ACHN (cell line): ENCODE results near the gene TMEM115.

Source experiments
- DNase-seq: peaks from one replicate; pipeline ENCODE4 v3.0.0-alpha.2; 2015
- in situ Hi-C: cut with HindIII; loops from 2 replicates; pipeline ENCODE4 v1.10.0; 2017; ENCODE audit warnings: low sequenced_read_pairs, low pct_ligation_motif_present, low pct_unique_long_range_greater_than_20kb

Gene TMEM115

DNA sequence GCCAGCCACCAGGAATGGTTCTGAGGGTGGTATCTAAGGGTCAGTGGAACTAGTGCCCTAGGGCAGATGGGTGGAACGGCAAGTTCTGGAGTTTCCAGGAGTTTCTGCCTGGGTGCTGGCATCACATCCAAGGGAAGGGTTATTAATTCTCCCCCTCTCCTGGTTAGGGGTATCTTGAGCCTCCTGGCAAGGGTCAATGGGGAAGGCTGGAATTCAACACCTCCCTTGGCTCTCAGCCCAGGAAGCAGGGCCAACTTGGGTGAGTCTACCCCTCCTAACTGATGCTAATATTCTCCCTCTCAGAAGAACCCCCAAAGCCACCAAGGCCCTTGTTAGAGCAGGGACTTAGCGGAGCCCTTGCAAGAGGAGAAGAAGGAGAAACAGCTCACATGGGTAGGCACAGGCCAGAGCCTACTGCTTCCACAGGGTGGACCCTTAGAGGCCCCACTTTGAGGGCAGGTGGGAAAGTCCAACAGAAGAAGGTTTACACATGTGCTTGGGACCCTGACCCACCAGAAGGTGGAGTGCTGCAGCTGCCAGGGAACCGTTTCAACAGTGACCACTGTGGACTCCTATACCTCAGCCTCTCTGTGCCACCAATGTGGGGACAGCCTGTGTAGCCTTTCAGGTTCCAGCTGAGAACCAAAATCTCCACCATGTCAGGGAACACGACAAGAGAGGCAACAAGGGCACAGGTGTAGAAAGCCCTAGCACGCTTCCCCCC lies 3.3 kb downstream of the TMEM115 start:
- DNase-seq: no peak
- in situ Hi-C loops: no loop called here

DNA sequence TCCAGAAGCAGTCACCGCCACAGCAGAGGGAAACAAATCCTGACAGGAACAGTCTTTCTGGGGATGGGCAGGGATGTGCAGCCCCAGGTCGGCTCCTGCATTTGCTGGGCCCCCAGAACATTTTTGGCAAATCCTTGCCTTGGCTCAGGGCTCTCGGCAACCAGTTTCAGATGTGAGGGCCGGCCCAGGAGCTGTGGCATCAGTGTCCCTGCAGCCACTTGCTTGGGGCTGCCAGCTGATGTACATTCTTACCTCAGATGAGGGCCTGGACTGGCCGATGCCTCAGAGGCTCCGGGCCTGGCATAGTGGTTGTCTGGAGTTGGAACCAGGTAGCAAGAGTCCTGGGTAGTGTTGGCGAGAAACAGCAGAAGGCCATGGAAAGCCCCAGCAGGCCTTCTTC lies 4.5 kb downstream of the TMEM115 start:
- in situ Hi-C loops: no loop called here

DNA sequence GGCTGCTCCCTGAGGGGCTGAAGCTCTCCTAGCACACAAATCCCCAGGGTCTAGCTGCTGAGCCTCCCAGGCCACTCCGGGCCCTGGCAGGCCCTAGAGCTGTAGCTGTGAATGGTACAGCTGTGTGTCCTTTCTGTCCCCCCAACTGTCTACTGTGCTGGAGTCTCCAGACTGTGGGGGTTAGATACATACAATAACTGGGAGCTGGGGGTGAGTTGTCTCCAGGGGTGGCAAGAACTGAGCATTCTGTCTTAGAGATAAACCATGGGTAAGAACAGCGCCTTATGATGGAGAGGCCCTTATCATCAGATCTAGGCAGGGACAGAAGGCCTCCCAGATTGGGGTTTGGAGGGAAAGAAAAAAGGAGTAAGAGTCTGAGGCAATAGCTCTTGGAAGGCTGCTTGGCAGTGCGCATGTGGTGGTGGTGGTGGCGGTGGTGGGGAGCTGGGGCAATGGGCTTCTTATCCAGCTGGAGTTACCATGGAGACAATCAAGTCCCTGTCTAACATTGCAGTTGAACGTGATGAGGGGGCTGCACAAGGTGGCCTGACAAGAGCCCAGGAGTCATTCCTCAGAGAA lies 5.0 kb downstream of the TMEM115 start:
- DNase-seq: no peak
- in situ Hi-C loops: no loop called here

More for the DNA sequence above, 4.5 kb downstream of the TMEM115 start:
- DNase-seq: no peak

DNA sequence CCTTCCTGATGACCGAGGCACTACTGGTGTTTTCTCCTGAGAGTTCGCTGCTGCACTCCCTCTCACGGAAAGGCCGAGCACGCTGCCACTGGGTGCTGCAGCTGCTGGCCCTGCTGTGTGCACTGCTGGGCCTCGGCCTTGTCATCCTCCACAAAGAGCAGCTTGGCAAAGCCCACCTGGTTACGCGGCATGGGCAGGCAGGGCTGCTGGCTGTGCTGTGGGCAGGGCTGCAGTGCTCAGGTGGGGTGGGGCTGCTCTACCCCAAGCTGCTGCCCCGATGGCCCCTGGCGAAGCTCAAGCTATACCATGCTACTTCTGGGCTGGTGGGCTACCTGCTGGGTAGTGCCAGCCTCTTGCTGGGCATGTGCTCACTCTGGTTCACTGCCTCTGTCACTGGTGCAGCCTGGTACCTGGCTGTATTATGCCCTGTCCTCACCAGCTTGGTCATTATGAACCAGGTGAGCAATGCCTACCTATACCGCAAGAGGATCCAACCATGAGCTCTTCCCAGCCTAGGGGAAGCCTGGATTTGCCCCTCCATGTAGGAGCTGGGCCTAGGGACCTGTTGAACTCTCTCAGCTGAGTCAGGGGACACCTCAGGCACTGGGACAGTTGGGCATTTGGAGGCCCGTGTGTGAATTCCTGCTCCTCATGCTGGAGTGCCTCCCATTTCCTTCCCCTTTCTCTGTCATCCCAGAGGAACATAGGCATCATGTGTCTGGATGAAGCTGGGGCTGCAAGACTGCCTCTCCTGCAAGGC lies 5.9 kb downstream of the TMEM115 start:
- DNase-seq: no peak
- in situ Hi-C loops: no loop called here

DNA sequence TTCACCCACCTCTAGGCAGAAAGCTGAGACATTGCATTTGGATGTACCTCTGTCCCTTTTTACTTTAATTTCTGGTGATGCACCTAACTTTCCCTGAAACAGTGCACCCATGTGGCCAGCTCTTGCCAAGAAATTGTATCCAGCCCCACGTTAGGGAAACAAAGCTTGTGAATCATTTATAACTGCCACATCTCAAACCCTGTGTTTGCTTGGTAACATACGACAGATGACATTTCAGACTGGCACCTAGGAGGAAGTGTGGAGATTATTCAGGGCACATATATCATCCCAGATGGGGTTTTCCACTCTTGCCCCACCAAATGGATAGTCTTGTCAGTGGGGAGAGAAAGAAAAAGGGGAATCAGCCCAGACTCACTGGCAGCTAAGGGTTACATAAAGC lies 6.5 kb downstream of the TMEM115 start:
- in situ Hi-C loops: no loop called here

DNA sequence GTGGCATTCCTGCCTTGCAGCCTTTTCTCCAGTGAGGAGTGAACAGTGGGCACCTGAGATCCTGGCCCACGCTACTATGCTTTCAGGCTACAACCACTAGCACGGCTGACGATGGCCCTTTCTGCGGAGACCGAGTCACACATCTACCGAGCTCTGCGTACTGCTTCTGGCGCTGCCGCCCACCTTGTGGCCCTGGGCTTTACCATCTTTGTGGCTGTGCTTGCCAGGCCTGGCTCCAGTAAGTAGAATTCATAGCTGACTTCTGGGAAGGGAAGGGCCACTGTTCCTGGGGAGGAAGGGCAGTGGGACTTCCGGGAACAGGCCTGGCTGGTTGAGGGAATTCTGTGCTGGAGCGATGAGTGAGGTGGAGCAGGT lies 8.0 kb downstream of the TMEM115 start:
- no peak for DNase-seq
- in situ Hi-C loops: no loop called here

More for the DNA sequence above, 6.5 kb downstream of the TMEM115 start:
- peak; percentile 41 for DNase-seq

DNA sequence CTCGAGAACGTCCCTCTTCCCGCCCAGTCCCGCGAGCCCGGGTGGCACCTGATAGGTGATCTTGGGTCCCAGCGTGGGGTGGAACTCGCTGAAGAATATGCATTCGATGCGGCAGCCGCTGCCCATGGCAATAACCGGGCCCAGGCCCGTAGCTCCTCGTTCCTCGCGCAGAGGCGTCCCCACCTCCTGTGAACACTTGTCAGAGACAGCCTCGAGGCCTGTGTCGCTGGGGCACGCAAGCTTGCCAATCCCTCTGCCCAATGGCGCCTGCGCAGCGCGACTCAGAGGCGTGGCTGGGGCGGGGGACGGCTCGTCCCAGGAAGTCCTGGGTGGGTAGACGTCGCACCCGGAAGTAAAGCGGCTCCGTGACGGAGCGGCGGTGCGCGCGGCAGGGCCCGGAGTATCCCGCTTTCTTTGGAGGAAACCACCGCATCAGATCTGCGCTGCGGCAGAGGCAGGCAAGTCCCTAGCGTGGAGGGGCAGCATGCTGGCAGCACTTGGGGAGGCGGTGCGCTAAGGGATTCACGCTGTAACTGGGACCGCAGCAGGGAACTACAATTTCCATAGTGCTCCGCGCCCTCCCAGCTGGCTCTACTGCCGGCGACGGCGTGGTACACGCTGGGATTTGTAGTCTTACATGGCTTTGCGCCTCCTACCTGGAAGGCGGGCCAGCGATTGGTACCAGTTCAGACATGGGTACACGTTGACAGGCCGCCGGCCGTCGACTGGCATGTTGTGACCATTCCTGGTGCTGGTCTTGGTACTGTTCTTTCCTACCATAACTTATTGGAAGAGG lies 8.6 kb downstream of the TMEM115 start, which contains the start of the genes CYB561D2 and NPRL2:
Gene CYB561D2 (plus strand): TSS at position 336 of the 796 bp plus-strand sequence. CDS start 572 bp downstream, outside the sequence.
Gene NPRL2 (minus strand): TSS at position 249 of the 796 bp plus-strand sequence. CDS start 123 bp downstream, at position 126.
- in situ Hi-C loops: no loop called here
- DNase-seq: peak; percentile 91

DNA sequence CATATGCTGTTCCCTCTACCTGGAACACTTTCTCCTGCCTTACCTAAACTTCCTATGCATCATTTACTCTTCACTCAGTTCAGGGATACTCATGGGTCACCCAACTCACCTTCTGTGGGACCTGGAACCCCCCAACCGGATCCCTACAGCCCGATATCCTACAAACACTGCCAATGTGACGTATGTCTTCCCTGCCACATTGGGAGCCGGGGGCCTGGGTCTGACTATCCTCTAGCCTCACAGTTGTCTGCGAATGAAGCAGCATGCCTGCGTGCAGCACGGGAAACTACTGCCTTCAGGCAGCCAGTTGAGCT lies 9.2 kb downstream of the TMEM115 start:
- in situ Hi-C loops: no loop called here

DNA sequence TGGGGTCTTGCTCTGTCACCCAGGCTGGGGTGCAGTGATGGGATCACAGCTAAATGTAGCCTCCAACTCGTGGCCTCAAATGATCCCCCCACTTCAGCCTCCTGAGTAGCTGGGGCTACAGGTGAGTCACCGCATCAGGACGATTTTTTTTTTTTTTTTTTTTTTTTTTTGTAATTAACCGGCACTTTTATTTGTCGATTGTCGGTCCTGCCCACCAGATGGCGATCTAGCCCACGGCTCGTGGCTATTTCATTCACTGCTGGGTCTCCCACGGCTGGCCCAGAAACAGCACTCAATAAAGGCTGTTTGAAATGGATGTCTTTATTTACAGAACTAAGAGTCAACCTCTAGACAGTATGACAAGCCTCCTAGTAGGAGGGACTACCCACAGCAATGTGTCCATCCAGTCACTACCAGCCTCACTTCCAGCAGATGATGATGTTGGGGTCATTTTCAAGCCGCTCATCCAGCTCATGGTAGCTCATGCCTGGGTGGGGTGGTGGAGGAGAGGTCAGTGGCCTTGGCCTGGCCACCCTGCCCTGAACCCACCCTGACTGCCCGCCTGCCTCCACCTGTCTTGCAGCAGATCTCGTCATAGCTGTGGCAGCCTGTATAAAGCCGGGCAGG lies 12.0 kb downstream of the TMEM115 start:
- in situ Hi-C loops: no loop called here

More for the DNA sequence above, 9.2 kb downstream of the TMEM115 start:
- no peak for DNase-seq

DNA sequence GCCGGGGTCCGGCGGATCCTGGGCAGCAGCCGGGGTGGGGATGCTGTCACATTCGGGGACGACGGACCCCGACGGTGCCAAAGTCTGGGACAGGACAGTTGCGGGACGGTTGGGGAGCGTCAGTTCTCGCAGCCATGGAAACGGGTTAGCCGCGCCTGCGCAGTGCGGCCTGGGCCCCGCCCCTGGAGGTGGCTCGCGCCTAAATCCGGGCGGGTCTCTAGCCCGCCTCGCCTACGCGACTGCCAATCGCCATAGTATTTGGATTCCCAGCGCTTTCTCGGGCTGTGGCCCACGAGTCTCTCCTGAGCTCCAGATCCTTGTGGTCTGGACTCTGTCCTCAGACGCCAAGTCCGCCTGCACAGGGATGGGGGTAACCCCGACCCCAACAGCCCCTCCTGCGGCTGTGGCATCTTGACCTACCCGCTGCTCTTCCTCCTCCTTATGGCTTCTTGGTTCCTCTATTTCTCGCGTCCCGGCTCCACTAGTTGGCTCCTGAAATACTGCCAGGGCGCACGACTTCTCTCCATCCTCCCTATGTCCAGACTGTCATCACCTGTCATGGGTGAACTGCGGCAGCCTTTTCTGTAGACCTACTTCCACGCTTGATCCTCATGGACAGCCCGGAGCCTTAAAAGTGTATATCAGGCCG lies 13.6 kb downstream of the TMEM115 start, which contains the start of gene ZMYND10:
Gene ZMYND10 (minus strand): TSS at position 147 of the 649 bp plus-strand sequence. CDS start 153 bp downstream, outside the sequence.
- in situ Hi-C loops: no loop called here
- DNase-seq: peak; percentile 61

More for the DNA sequence above, 12.0 kb downstream of the TMEM115 start:
- peak; percentile 64 for DNase-seq

DNA sequence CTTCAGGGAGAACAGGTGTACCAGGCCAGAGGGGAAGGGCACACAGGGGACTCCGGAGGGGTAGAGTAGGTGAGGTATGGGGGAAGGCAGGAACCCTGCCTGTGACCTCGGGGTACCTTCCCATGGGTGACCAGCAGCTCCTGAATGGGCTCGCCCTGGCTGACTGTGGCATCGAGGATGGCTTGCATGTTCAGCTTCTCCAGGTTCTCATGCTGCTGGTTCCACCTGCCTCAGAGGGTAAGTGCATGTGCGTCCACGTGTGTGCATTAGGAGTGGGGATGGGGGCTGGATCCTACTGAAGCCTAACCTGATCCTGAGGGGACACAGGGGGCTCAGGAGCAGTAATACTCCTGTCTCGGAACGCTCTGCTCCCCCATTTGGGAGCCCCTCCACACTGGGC lies 14.3 kb downstream of the TMEM115 start:
- no peak for DNase-seq
- in situ Hi-C loops: no loop called here

DNA sequence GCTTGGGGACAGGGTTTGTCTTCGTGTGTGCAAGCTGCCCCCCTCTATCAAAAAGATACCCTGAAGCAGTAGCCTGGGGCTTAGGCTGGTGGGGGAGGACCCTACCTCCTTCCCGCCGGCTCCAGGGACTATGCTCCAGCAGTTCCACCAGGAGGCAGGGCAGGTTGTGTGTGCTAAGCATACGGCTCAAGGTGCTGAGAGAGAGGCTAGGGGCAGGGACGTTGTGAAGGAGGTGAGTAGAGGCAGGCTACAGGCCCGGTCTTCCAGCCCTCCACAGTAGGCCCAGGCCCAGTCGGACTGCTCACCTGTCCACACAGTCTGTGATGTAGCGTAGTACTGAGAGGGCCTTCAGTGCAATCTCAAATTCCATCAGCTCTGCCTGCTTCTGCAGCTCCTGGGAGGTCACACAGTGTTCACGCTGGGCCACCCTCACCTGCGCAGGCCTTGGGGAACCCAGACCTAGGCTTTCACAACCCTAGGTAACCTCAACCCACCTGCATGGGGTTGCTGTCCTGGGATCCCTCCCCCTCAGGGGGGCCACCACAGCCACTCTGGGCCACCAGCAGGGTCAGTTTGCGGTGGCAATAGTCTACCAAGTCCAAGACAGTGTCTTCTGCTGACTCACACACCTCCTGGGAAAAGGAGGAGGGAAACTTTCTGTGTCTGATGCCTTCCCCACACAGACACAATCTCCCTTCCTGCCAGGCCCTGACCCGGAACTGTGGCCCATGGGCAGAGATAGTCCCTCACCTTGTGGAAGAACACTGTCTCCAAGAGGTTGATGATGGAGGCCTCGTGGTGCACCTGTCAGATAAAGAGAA lies 16.3 kb downstream of the TMEM115 start:
- no peak for DNase-seq
- in situ Hi-C loops: no loop called here

DNA sequence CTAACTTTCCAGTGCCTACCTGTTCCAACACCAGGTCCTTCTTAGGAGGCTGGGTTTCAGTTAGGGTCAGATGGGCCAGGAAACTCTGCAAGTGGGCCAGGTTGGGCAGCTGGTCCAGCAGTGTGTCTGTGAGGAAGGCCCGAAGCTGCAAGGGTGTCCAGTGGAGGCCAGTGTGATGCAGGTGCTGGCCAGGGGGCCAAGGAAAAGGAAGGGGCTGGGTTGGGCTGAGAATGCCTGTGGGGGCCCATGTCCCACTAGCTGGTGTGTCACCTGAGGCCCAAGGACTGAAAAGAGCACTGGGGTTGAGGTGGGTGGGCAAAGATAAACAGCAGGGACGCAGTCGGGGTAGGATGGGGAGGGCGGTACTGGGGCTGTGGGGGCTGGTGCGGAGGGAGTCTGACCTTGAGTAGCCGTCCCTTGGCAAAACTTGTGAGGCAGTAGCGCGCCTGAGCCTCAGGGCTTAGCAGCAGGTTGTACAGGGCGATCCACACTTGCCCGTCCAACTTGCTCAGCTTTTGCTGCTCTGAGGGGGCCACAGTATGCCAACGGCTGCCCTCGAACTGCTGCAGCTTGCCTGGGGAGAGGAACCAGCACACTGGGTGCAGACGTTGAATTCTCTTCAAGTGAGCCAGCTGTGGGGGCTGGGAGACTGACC lies 17.2 kb downstream of the TMEM115 start:
- in situ Hi-C loops: no loop called here
- no peak for DNase-seq

DNA sequence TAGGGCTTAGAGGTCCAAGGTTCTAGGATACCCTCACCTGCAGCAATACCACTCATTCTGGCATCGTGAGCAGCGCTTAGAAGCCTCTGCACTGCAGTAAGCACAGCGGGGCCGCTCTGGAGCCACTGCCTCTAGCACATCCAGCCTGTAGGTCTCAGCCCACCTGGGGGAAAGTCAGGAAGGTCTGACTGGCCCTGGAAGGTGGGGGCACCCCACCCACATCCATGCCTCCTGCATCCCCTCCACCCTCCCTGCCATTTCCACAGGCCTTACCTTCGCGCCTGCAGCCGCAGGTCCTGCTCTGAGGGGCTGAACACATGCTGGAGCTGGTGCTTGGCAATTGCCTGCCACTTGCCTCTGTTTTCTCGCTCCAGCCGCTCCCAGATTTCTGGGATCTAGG lies 17.8 kb downstream of the TMEM115 start:
- in situ Hi-C loops: no loop called here
- no peak for DNase-seq

DNA sequence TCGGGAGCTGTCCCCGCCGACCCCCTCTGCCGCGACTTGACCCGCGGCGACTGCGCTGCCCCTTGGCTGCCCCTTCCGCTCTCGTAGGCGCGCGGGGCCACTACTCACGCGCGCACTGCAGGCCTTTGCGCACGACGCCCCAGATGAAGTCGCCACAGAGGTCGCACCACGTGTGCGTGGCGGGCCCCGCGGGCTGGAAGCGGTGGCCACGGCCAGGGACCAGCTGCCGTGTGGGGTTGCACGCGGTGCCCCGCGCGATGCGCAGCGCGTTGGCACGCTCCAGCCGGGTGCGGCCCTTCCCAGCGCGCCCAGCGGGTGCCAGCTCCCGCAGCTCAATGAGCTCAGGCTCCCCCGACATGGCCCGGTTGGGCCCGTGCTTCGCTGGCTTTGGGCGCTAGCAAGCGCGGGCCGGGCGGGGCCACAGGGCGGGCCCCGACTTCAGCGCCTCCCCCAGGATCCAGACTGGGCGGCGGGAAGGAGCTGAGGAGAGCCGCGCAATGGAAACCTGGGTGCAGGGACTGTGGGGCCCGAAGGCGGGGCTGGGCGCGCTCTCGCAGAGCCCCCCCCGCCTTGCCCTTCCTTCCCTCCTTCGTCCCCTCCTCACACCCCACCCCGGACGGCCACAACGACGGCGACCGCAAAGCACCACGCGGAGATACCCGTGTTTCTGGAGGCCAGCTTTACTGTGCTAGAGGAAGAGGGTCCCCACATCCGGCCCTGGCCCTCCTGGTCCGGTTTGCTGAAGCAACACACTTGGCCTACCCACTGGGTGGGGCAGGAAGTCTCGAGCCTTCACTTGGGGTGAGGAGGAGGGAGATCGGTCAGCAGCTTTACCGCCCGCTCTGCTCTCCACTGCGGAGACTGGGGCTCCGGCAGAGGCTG lies 18.6 kb downstream of the TMEM115 start, which contains the start of gene RASSF1:
Gene RASSF1 (minus strand): TSS at position 389 of the 882 bp plus-strand sequence. CDS start 31 bp downstream, at position 358.
- no peak for DNase-seq
- in situ Hi-C loops: no loop called here

DNA sequence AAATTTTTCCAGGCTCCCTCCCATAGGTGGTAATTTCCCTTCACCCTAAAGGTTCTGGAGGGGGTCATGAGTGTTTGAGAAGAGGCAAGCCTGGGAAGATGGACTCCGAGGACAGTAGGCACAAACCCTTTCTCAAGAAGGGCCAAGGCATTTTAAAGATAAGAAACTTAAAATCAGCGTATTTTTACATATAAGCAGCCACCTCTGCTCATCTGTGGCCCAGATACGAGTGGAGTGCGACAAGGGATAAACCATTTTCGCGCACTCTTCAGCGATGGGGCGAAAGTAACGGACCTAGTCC lies 19.2 kb downstream of the TMEM115 start:
- in situ Hi-C loops: no loop called here
- no peak for DNase-seq
